ENCODE results near the gene ASB18. TPM values are rescaled to one million over a fixed set of nuclear protein-coding genes. Genes with fewer than 3 reads are reported as not detected.

Gene ASB18
- total and polyA plus RNA-seq, 8 donors: not detected

DNA sequence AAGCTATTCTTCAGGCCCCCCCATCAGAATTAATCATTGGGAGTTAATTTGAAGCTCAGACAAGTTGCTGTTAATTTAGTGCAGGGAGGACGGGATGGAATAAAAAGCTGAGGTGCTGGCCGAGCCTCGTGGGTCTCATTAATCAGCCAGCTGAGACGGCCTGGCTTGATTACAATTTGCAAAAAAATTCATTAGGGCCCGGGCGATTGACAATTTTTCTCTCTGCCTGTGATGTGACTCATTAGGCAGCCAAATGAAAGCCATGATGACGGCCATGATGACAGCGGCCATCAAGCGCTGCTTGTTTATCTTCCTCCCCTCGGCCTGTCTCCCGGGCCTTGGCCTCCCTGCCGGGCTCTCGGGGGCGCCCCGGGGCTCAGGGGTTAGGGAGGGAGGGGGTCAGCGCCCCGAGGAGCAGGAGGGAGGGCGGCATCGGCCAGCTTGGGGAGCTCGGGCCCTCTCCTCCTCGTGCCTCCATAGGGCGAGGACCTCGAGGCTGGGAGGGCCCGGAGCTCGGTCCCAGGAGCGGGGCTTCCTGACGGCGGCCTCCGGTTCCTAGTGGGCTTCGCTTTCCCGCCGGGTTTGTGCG, 101.2 kb downstream of the ASB18 start:
- H3K27ac ChIP-seq: no peak overlapping the region
- TF ChIP-seq, protein P1, sequence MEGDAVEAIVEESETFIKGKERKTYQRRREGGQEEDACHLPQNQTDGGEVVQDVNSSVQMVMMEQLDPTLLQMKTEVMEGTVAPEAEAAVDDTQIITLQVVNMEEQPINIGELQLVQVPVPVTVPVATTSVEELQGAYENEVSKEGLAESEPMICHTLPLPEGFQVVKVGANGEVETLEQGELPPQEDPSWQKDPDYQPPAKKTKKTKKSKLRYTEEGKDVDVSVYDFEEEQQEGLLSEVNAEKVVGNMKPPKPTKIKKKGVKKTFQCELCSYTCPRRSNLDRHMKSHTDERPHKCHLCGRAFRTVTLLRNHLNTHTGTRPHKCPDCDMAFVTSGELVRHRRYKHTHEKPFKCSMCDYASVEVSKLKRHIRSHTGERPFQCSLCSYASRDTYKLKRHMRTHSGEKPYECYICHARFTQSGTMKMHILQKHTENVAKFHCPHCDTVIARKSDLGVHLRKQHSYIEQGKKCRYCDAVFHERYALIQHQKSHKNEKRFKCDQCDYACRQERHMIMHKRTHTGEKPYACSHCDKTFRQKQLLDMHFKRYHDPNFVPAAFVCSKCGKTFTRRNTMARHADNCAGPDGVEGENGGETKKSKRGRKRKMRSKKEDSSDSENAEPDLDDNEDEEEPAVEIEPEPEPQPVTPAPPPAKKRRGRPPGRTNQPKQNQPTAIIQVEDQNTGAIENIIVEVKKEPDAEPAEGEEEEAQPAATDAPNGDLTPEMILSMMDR (IDR thresholded peaks at IDR 0.05): no peak
- H3K9me3 ChIP-seq: no peaks in the 10 kb centered on the region
- 11 to 12% methylated on average over 28 to 33 of the region's 33 CpGs for WGBS, 2 donors
- FAIRE-seq (no peak), ATAC-seq (no peak), DNase-seq (peak in 1 of 6 donors; percentile 57)
- intact Hi-C loops (cut with DNase I): no loop called here
- peaks cover 0 to 38% (median 10%) of the 10 kb centered on the region in 4 donors for H3K27me3 ChIP-seq
- H3K4me3 ChIP-seq: no peak overlapping the region
- H3K4me1 ChIP-seq: peaks cover 4 to 21% (median 14%) of the 10 kb centered on the region in 3 donors
- H3K36me3 ChIP-seq: no peaks in the 10 kb centered on the region

DNA sequence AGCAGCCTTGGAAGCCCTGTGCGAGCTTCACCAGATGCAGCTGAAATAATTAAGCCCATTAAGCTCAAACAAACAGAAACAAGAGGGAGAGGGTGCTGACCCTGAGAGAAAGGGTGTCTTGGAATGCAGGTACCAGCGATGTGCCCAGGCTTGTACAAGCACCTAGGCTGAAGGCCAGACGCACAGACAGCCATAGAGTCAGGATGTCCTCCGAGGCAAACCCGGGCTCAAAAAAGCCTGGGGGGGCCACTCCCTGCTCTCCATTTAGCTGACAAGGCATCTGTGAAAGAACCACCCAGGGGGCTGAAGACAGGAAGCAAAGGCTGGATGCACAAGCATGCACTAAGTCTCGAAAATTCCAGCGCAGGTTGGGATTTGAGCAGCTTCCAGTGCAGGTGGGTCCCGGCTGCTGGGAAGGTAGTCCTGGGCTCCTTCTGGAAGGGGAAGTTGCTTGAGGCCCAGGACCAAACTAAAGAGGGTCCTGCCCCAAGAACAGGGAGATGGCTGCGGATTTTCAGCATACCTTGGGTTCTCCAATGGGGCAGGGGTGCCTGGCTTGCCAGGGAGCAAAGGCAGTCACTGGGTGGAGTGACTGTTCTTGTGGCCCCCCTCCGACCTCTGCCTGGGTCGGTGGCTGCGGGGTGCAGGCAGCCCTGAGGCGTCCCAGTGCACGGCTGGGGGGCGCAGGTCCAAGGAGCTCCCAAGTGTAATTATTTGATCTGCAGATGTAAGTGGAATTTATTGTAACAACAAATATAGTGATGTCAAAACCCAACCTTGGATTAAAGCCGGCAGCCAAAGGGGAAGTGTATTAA, 102.0 kb downstream of the ASB18 start:
- peaks cover 0 to 33% (median 10%) of the 10 kb centered on the region in 4 donors for H3K27me3 ChIP-seq
- no peak for ATAC-seq
- intact Hi-C loops (cut with DNase I): no loop called here

DNA sequence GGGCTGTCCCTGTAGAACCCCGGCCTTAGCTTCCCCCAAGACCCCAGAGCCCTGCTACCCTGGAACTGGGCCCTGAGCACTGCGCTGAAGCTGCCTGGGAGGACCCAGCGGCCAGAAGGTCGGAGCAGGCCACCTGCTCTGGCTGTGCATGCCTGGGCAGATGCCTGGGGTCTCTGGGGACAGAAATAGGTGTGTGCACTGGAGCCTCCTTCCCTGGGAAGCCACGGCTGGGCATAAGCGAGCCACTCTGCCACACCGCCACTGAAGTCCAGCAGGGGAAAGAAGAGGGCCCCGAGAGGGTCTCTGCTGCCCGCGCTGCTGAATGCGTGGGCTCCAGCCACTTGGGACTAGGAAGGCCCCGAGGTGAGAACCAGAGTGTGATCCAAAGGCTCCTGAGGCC, 102.7 kb downstream of the ASB18 start:
- Histone ChIP-seq H3K36me3 (no peaks in the 10 kb centered on the region), H3K4me1 (peaks cover 4 to 14% (median 7%) of the 10 kb centered on the region in 3 donors), H3K27ac (no peak overlapping the region), H3K4me3 (no peak overlapping the region), H3K9me3 (no peaks in the 10 kb centered on the region), H3K27me3 (peaks cover 0 to 26% (median 8%) of the 10 kb centered on the region in 4 donors)
- WGBS, 2 donors: 61 to 68% methylated on average over 12 of the region's 12 CpGs
- ATAC-seq: no peak
- no peak for FAIRE-seq
- TF ChIP-seq, protein P1 (IDR thresholded peaks at IDR 0.05): no peak
- intact Hi-C loops (cut with DNase I): no loop called here
- DNase-seq: no peak

More for the DNA sequence above, 102.0 kb downstream of the ASB18 start:
- Histone ChIP-seq H3K4me1 (peaks cover 4 to 17% (median 7%) of the 10 kb centered on the region in 3 donors), H3K9me3 (no peaks in the 10 kb centered on the region), H3K36me3 (no peaks in the 10 kb centered on the region), H3K27ac (no peak overlapping the region), H3K4me3 (no peak overlapping the region)
- 22 to 26% methylated on average over 16 of the region's 16 CpGs for WGBS, 2 donors
- TF ChIP-seq, protein P1 (IDR thresholded peaks at IDR 0.05): no peak
- FAIRE-seq (no peak), DNase-seq (no peak)

DNA sequence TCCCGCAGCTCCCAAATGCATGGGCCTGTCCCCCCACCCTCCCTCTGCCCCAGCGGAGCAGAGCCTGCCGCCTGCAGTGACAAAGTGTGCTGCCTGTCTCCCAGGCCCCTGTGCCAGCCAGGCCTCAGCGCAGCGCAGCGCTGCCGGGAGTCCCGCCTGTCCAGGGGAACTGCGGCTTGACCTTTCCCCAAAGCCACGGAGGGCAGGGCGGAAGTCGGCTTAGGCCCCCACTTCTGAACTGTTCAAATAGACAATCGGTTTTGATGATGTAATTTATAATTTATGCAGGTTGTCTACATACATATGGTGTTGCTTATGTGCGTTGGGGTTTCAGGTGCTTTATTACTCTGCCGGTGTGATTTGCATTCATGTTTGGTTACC, 103.1 kb downstream of the ASB18 start:
- H3K27me3 ChIP-seq: peaks cover 0 to 24% (median 8%) of the 10 kb centered on the region in 4 donors

More for the DNA sequence above, 103.1 kb downstream of the ASB18 start:
- no peaks in the 10 kb centered on the region for H3K36me3 ChIP-seq
- no peaks in the 10 kb centered on the region for H3K9me3 ChIP-seq
- H3K27ac ChIP-seq: no peak overlapping the region
- FAIRE-seq: no peak
- H3K4me3 ChIP-seq: no peak overlapping the region
- ATAC-seq: no peak
- WGBS, 2 donors: 41 to 47% methylated on average over 15 of the region's 15 CpGs
- peaks cover 4 to 14% (median 7%) of the 10 kb centered on the region in 3 donors for H3K4me1 ChIP-seq
- intact Hi-C loops (cut with DNase I): no loop called here
- peak in 1 of 6 donors; percentile 50 for DNase-seq
- TF ChIP-seq, protein P1 (IDR thresholded peaks at IDR 0.05): no peak

Measured in pancreas (tissue), 10 donors.